ENCODE measurements around the gene R3HCC1L. TPM values are rescaled to one million over a fixed set of nuclear protein-coding genes. Genes with fewer than 3 reads are reported as not detected.

Gene R3HCC1L
- 10 to 100 TPM; 18.3 to 20.8 (median 19.9) TPM for polyA plus RNA-seq (ENCODE audit: insufficient read length in 4 of 4)

- peak; percentile 71 to 81 (median 74) for DNase-seq (ENCODE audit: low read depth in 4 of 4, low spot score in 3 of 4)
Measured at GRCh38 chr10:98134431-98135221, at the start of gene R3HCC1L. TSS of gene R3HCC1L (plus strand) at chr10:98134657. CDS start at chr10:98208115, 73,458 bp downstream.

GRCh38 chr10:98085238-98085637 is 49.2 kb upstream of the R3HCC1L start:
- DNase-seq (ENCODE audit: low read depth in 4 of 4, low spot score in 3 of 4), result no peak

- no peak for DNase-seq (ENCODE audit: low read depth in 4 of 4, low spot score in 3 of 4)
Measured at GRCh38 chr10:98086837-98087708, 47.4 kb upstream of the R3HCC1L start.

GRCh38 chr10:98088186-98088971 is 46.1 kb upstream of the R3HCC1L start:
- no peak for DNase-seq (ENCODE audit: low read depth in 4 of 4, low spot score in 3 of 4)

- DNase-seq (ENCODE audit: low read depth in 4 of 4, low spot score in 3 of 4), result no peak
Measured at GRCh38 chr10:98090822-98091221, 43.6 kb upstream of the R3HCC1L start.

GRCh38 chr10:98096316-98096715 is 38.1 kb upstream of the R3HCC1L start:
- DNase-seq (ENCODE audit: low read depth in 4 of 4, low spot score in 3 of 4), result no peak

- no peak for DNase-seq (ENCODE audit: low read depth in 4 of 4, low spot score in 3 of 4)
Measured at GRCh38 chr10:98096731-98097130, 37.7 kb upstream of the R3HCC1L start.

GRCh38 chr10:98097175-98097574 is 37.3 kb upstream of the R3HCC1L start:
- DNase-seq (ENCODE audit: low read depth in 4 of 4, low spot score in 3 of 4), result no peak

- DNase-seq (ENCODE audit: low read depth in 4 of 4, low spot score in 3 of 4), result peak in 3 of 4 donors; percentile 4 to 47 (median 38)
Measured at GRCh38 chr10:98097616-98098015, 36.8 kb upstream of the R3HCC1L start.

GRCh38 chr10:98098247-98098646 is 36.2 kb upstream of the R3HCC1L start:
- no peak for DNase-seq (ENCODE audit: low read depth in 4 of 4, low spot score in 3 of 4)

GRCh38 chr10:98100476-98100875 is 34.0 kb upstream of the R3HCC1L start:
- DNase-seq (ENCODE audit: low read depth in 4 of 4, low spot score in 3 of 4), result no peak

- DNase-seq (ENCODE audit: low read depth in 4 of 4, low spot score in 3 of 4), result no peak
Measured at GRCh38 chr10:98101366-98101765, 33.1 kb upstream of the R3HCC1L start.

- no peak for DNase-seq (ENCODE audit: low read depth in 4 of 4, low spot score in 3 of 4)
Measured at GRCh38 chr10:98104125-98104524, 30.3 kb upstream of the R3HCC1L start.

GRCh38 chr10:98106531-98106930 is 27.9 kb upstream of the R3HCC1L start:
- no peak for DNase-seq (ENCODE audit: low read depth in 4 of 4, low spot score in 3 of 4)

GRCh38 chr10:98107644-98108430 is 26.6 kb upstream of the R3HCC1L start:
- no peak for DNase-seq (ENCODE audit: low read depth in 4 of 4, low spot score in 3 of 4)

- DNase-seq (ENCODE audit: low read depth in 4 of 4, low spot score in 3 of 4), result no peak
Measured at GRCh38 chr10:98110356-98110755, 24.1 kb upstream of the R3HCC1L start.

GRCh38 chr10:98115031-98115787 is 19.2 kb upstream of the R3HCC1L start:
- DNase-seq (ENCODE audit: low read depth in 4 of 4, low spot score in 3 of 4), result no peak

- DNase-seq (ENCODE audit: low read depth in 4 of 4, low spot score in 3 of 4), result no peak
Measured at GRCh38 chr10:98119891-98120290, 14.6 kb upstream of the R3HCC1L start.

- DNase-seq (ENCODE audit: low read depth in 4 of 4, low spot score in 3 of 4), result no peak
Measured at GRCh38 chr10:98125940-98126631, 8.4 kb upstream of the R3HCC1L start.

Measured in right renal pelvis (tissue), 4 donors.